ENCODE measurements around the gene RSPH3.

DNA sequence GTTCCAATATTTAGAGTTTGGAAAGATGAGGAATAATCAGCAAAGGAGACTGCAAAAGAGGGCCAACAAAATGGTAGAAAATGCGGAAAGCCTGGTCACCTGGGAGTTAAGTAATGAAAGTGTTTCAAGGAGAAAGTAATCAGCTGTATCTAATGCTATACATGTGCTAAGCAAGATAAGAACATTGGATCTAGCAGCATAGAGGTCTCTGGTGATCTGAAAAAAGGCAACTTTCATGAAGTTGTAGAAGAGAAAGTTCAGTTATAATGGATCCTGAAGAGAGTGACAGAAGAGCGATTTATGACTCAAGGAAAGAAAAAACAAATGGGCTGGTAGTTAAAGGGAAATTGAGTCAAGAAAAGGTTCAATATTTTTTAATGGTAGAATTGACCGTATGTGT lies 4.6 kb upstream of the RSPH3 start:
- TF ChIP-seq FOS (IDR thresholded peaks at IDR 0.05; ENCODE audit: borderline replicate concordance, extremely low read depth, insufficient read length) = no peak
- TF ChIP-seq, protein P1, sequence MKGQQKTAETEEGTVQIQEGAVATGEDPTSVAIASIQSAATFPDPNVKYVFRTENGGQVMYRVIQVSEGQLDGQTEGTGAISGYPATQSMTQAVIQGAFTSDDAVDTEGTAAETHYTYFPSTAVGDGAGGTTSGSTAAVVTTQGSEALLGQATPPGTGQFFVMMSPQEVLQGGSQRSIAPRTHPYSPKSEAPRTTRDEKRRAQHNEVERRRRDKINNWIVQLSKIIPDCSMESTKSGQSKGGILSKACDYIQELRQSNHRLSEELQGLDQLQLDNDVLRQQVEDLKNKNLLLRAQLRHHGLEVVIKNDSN (IDR thresholded peaks at IDR 0.05; ENCODE audit: borderline replicate concordance, extremely low read length, insufficient read depth, low read depth, low read length) = no peak
- TF ChIP-seq, protein P2, sequence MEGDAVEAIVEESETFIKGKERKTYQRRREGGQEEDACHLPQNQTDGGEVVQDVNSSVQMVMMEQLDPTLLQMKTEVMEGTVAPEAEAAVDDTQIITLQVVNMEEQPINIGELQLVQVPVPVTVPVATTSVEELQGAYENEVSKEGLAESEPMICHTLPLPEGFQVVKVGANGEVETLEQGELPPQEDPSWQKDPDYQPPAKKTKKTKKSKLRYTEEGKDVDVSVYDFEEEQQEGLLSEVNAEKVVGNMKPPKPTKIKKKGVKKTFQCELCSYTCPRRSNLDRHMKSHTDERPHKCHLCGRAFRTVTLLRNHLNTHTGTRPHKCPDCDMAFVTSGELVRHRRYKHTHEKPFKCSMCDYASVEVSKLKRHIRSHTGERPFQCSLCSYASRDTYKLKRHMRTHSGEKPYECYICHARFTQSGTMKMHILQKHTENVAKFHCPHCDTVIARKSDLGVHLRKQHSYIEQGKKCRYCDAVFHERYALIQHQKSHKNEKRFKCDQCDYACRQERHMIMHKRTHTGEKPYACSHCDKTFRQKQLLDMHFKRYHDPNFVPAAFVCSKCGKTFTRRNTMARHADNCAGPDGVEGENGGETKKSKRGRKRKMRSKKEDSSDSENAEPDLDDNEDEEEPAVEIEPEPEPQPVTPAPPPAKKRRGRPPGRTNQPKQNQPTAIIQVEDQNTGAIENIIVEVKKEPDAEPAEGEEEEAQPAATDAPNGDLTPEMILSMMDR (IDR thresholded peaks at IDR 0.05 in 2 of 3, conservative IDR thresholded peaks at IDR 0.05 in 1 of 3; ENCODE audit: control insufficient read depth in 2 of 3, extremely low read depth in 1 of 3, insufficient read depth in 1 of 3, low read depth in 3 of 3, low read length in 3 of 3) = no peak
- no peak for TF ChIP-seq CHD1 (IDR thresholded peaks at IDR 0.05; ENCODE audit: low read depth, low read length)
- TF ChIP-seq TAF1 (IDR thresholded peaks at IDR 0.05; ENCODE audit: borderline replicate concordance, low read depth, low read length) = no peak
- TF ChIP-seq CBFB (IDR thresholded peaks at IDR 0.05; ENCODE audit: low read depth) = no peak
- TF ChIP-seq YY1 (IDR thresholded peaks at IDR 0.05; ENCODE audit: low read depth, low read length) = no peak
- no peak for TF ChIP-seq CBX5 (IDR thresholded peaks at IDR 0.05; ENCODE audit: low read depth)

All from GM12878 (cell line).